C4-2B (cell line): ENCODE results near the gene MROH7.

Experiments
- ZFX ChIP-seq: fragments of 450-650 bp; IDR thresholded peaks from 2 replicates; pipeline ENCODE4 v1.6.1; 2017
- TF ChIP-seq, protein P1 (sequence below): fragments of 450-650 bp; conservative IDR thresholded peaks from 2 replicates; pipeline ENCODE4 v1.5.1; 2017; ENCODE audit warnings: mild to moderate bottlenecking

DNA sequence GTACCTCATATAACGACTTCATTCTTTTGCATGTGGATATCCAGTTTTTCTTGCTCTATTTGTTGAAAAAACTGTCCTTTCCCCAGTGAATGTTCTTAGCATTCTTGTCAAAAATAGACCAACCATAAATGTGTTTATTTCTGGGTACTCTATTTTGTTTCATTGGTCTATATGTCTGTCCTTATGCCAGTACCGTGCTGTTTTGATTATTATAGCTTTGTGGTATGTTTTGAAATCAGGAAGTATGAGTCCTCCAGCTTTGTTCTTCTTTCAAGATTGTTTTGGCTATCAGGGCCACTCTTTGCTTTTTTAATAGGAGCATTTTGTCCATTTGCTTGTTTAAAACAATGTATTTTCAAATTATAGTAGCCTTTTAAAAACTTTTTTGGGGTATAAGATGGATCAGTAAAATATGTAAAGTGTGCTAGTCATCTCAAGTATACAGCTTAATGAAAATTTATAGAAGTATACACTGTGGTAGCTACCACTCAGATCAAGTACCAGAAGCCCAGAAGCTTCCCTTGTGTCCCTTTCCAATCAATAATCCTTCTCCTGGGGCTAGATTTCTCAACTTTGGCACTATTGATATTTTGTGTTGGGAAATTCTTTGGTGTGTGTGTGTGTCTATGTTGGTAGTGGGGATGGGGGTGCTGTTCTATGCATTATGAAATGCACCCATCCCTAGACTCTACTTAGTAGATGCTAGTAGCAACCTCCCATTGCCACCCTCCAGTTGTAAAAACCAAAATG, 16.8 kb downstream of the MROH7 start:
- TF ChIP-seq, protein P1, sequence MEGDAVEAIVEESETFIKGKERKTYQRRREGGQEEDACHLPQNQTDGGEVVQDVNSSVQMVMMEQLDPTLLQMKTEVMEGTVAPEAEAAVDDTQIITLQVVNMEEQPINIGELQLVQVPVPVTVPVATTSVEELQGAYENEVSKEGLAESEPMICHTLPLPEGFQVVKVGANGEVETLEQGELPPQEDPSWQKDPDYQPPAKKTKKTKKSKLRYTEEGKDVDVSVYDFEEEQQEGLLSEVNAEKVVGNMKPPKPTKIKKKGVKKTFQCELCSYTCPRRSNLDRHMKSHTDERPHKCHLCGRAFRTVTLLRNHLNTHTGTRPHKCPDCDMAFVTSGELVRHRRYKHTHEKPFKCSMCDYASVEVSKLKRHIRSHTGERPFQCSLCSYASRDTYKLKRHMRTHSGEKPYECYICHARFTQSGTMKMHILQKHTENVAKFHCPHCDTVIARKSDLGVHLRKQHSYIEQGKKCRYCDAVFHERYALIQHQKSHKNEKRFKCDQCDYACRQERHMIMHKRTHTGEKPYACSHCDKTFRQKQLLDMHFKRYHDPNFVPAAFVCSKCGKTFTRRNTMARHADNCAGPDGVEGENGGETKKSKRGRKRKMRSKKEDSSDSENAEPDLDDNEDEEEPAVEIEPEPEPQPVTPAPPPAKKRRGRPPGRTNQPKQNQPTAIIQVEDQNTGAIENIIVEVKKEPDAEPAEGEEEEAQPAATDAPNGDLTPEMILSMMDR = no peak
- no peak for TF ChIP-seq ZFX
